GM12878 (cell line): ENCODE data around the gene ASIC4. TPM values are rescaled to one million over a fixed set of nuclear protein-coding genes. Genes with fewer than 3 reads are reported as not detected.

Source experiments
- ATAC-seq: fragments of 200-7000 bp; cut with Tn5 transposase; 3 replicates; pipeline ENCODE4 v1.9.1; 2020; ENCODE audit warnings: mild to moderate bottlenecking, moderate library complexity
- BruUV-seq: library from RNA; stranded (reverse); fragments of 400-500 nt; replicated peaks from 2 replicates; lab custom pipeline; 2021; lab: Mats Ljungman, UMichigan
- CTCF ChIA-PET: fragments of 300-600 bp; sonication (Branson Sonifier 250); formaldehyde crosslinking; extraction: SDS; loops from one replicate; lab custom pipeline; 2021; ENCODE audit warnings: inconsistent platforms; lab: Yijun Ruan, JAX
- POLR2A ChIA-PET: fragments of 350-600 bp; formaldehyde crosslinking; extraction: SDS; loops from one replicate; lab custom pipeline; 2021; ENCODE audit warnings: inconsistent platforms; lab: Charles Lee
- RAD21 ChIA-PET: fragments of 300-600 bp; sonication (Branson Sonifier 250); formaldehyde crosslinking; loops from one replicate; lab custom pipeline; 2023; ENCODE audit warnings: antibody characterized with exemption; ENCODE audit not compliant: unreplicated experiment; lab: Charles Lee
- SMC1A ChIA-PET: fragments of 300-600 bp; sonication (Branson Sonifier 250); formaldehyde crosslinking; loops from one replicate; lab custom pipeline; 2023; ENCODE audit not compliant: unreplicated experiment, uncharacterized antibody; lab: Charles Lee
- DNase-seq: peaks from one replicate; pipeline ENCODE4 v3.0.0-alpha.2; 2011; ENCODE audit warnings: low read depth, low spot score
- FAIRE-seq: peaks from 3 replicates; lab custom pipeline; 2011; peaks lifted over from hg19 to GRCh38; lab: Jason Lieb, UNC
- H2AFZ ChIP-seq: 2 replicates; pipeline ENCODE4 v1.6.0; 2011; ENCODE audit warnings: low read depth, low read length, control low read depth; ENCODE audit not compliant: control insufficient read depth
- H3K27ac ChIP-seq: 2 replicates; pipeline ENCODE4 v1.5.1; 2011; ENCODE audit warnings: control low read depth; ENCODE audit not compliant: control insufficient read depth, insufficient read depth
- H3K27me3 ChIP-seq, 2 experiments: replicated peaks in 1 of 2; 2 replicates each; pipeline versions ENCODE4 v1.6.0 to v1.6.1; 2011; ENCODE audit warnings: low read length in 1 of 2; ENCODE audit not compliant: control insufficient read depth in 2 of 2, insufficient read depth in 2 of 2
- H3K36me3 ChIP-seq, 2 experiments: 2 replicates each; pipeline ENCODE4 v1.5.1; 2011; ENCODE audit warnings: low read length in 1 of 2; ENCODE audit not compliant: control insufficient read depth in 2 of 2, insufficient read depth in 2 of 2
- H3K4me1 ChIP-seq: 2 replicates; pipeline ENCODE4 v1.6.1; 2011; ENCODE audit warnings: mild to moderate bottlenecking, low read length, moderate library complexity, mixed read lengths; ENCODE audit not compliant: control insufficient read depth, insufficient read depth
- H3K4me2 ChIP-seq: 2 replicates; pipeline ENCODE4 v1.6.0; 2011; ENCODE audit warnings: control low read depth; ENCODE audit not compliant: control insufficient read depth, insufficient read depth
- H3K4me3 ChIP-seq: fragments of 200-600 bp; sonication (generic); 2 replicates; pipeline ENCODE4 v1.5.1; 2016
- H3K79me2 ChIP-seq: 2 replicates; pipeline ENCODE4 v1.6.0; 2011; ENCODE audit warnings: low read length; ENCODE audit not compliant: control insufficient read depth, insufficient read depth
- H3K9ac ChIP-seq: 2 replicates; pipeline ENCODE4 v1.8.0; 2011; ENCODE audit warnings: low read length, control low read depth, mixed read lengths; ENCODE audit not compliant: control insufficient read depth, insufficient read depth
- H3K9me3 ChIP-seq: replicated peaks from 3 replicates; pipeline ENCODE4 v1.5.1; 2011; ENCODE audit warnings: mild to moderate bottlenecking, low read length; ENCODE audit not compliant: control insufficient read depth, insufficient read depth
- H4K20me1 ChIP-seq: 2 replicates; pipeline ENCODE4 v1.6.0; 2011; ENCODE audit not compliant: control insufficient read depth, insufficient read depth
- CEBPB ChIP-seq, 2 experiments: fragments of 150-350 bp in 1 of 2; IDR thresholded peaks; 2 replicates each; pipeline ENCODE4 v1.6.1; 2012 to 2014; ENCODE audit warnings: low read depth in 2 of 2, low read length in 2 of 2, borderline replicate concordance in 1 of 2, inconsistent platforms in 1 of 2
- HCFC1 ChIP-seq: fragments of 150-350 bp; IDR thresholded peaks from 2 replicates; pipeline ENCODE4 v1.6.1; 2014; ENCODE audit warnings: low read length
- HDAC2 ChIP-seq: fragments of 200-600 bp; sonication (generic); IDR thresholded peaks from 2 replicates; pipeline ENCODE4 v1.6.1; 2017
- IRF4 ChIP-seq: IDR thresholded peaks from 2 replicates; pipeline ENCODE4 v1.6.1; 2011; ENCODE audit warnings: low read depth, low read length
- JUNB ChIP-seq: IDR thresholded peaks from 2 replicates; pipeline ENCODE4 v1.6.1; 2016; ENCODE audit warnings: antibody characterized with exemption, mild to moderate bottlenecking
- MYC ChIP-seq: IDR thresholded peaks from 2 replicates; pipeline ENCODE4 v1.6.1; 2011; ENCODE audit warnings: mild to moderate bottlenecking, low read length, moderate library complexity, inconsistent platforms; ENCODE audit not compliant: insufficient read depth, insufficient replicate concordance, insufficient read length, severe bottlenecking
- NR2C1 ChIP-seq: fragments of 450-650 bp; IDR thresholded peaks from 2 replicates; pipeline ENCODE4 v1.6.1; 2017; ENCODE audit warnings: antibody characterized with exemption, mild to moderate bottlenecking, moderate library complexity
- POLR2AphosphoS5 ChIP-seq: IDR thresholded peaks from 2 replicates; pipeline ENCODE4 v1.6.1; 2011; ENCODE audit warnings: mild to moderate bottlenecking, low read length, inconsistent platforms
- RB1 ChIP-seq: fragments of 450-650 bp; formaldehyde crosslinking; IDR thresholded peaks from 2 replicates; pipeline ENCODE4 v1.6.1; 2017; ENCODE audit warnings: mild to moderate bottlenecking, borderline replicate concordance
- RBBP5 ChIP-seq: fragments of 200-600 bp; sonication (generic); conservative IDR thresholded peaks from 2 replicates; pipeline ENCODE4 v1.6.1; 2016
- SPI1 ChIP-seq: IDR thresholded peaks from 2 replicates; pipeline ENCODE4 v1.6.1; 2011; ENCODE audit warnings: low read depth, mild to moderate bottlenecking, low read length, moderate library complexity, borderline replicate concordance; ENCODE audit not compliant: insufficient read depth
- SUZ12 ChIP-seq: fragments of 200-600 bp; sonication (generic); IDR thresholded peaks from one replicate; pipeline ENCODE4 v1.6.1; 2018; ENCODE audit warnings: antibody characterized with exemption, mild to moderate bottlenecking; ENCODE audit not compliant: unreplicated experiment
- WRNIP1 ChIP-seq: IDR thresholded peaks from 2 replicates; pipeline ENCODE4 v1.6.1; 2011; ENCODE audit warnings: low read depth, low read length, improper control_type of control experiment, borderline replicate concordance
- YY1 ChIP-seq: IDR thresholded peaks from 2 replicates; pipeline ENCODE4 v1.6.1; 2011; ENCODE audit warnings: low read depth, mild to moderate bottlenecking, low read length
- ZNF24 ChIP-seq: fragments of 450-650 bp; IDR thresholded peaks from 2 replicates; pipeline ENCODE4 v1.6.1; 2017; ENCODE audit warnings: antibody characterized with exemption, mild to moderate bottlenecking
- WGBS: methylation state at CpG from one replicate; pipeline ENCODE4 v1.1.6; 2016; ENCODE audit warnings: low lambda C conversion rate; ENCODE audit not compliant: insufficient replicate concordance, insufficient coverage; ENCODE audit errors: missing lambda C conversion rate; 5-methylcytosine and 5-hydroxymethylcytosine counted together
- in situ Hi-C: fragments of 300-500 bp; cut with MboI; formaldehyde crosslinking; loops from 9 replicates; pipeline ENCODE4 v1.14.3; 2018; ENCODE audit warnings: mixed read lengths
- intact Hi-C: fragments of 100-400 bp; cut with micrococcal nuclease; formaldehyde crosslinking; loops from one replicate; pipeline ENCODE4 v1.14.2; 2022; ENCODE audit not compliant: unreplicated experiment
- polyA plus RNA-seq, 11 experiments: library from polyadenylated mRNA; depleted of rRNA in 4 of 11; unstranded in 6 of 11; stranded (reverse) in 5 of 11; fragments of >200 nt; fragmentation: Nextera tagmentation in 4 of 11; fragmentation: Illumina TruSeq in 1 of 11; extraction: Ambion mirVana in 4 of 11; extraction: Trizol in 1 of 11; gene quantifications; 1 replicate in 1 of 11; 2 replicates in 10 of 11; pipeline versions ENCODE4 v1.2.1 to v1.2.3, GENCODE V29; 2011 to 2016; ENCODE audit warnings: inconsistent platforms in 2 of 11, missing spikeins in 2 of 11, low read depth in 1 of 11
- total RNA-seq, 4 experiments: library from RNA; depleted of rRNA in 3 of 4; stranded (reverse); fragments of >200 nt in 3 of 4; fragmentation: Illumina TruSeq in 1 of 4; extraction: Trizol in 1 of 4; gene quantifications; 2 replicates each; pipeline versions ENCODE4 v1.2.1 to v1.2.3, GENCODE V29; 2013 to 2021
- TF ChIP-seq, protein P1 (sequence below): fragments of 450-650 bp; IDR thresholded peaks from 2 replicates; pipeline ENCODE4 v1.6.1; 2017; ENCODE audit warnings: antibody characterized with exemption, mild to moderate bottlenecking, moderate library complexity
- TF ChIP-seq, protein P2 (sequence below), 3 experiments: IDR thresholded peaks in 2 of 3; conservative IDR thresholded peaks in 1 of 3; 2 replicates each; pipeline ENCODE4 v1.5.1; 2011; ENCODE audit warnings: low read depth in 3 of 3, low read length in 3 of 3, mild to moderate bottlenecking in 3 of 3, control low read depth in 2 of 3, moderate library complexity in 2 of 3, inconsistent platforms in 1 of 3, mixed read lengths in 1 of 3; ENCODE audit not compliant: control insufficient read depth in 2 of 3, insufficient read depth in 1 of 3; ENCODE audit errors: extremely low read depth in 1 of 3
- TF ChIP-seq, protein P3 (sequence below): fragments of 450-650 bp; IDR thresholded peaks from 2 replicates; pipeline ENCODE4 v1.6.1; 2017; ENCODE audit warnings: mild to moderate bottlenecking, low read depth, inconsistent platforms; ENCODE audit not compliant: poor library complexity, severe bottlenecking

ASIC4 gene
- total and polyA plus RNA-seq, 10 of the 15 experiments (the other 5 are each of a cell fraction or from before 2014, with no cell fraction given) = 0.01 TPM; not detected in 9

DNA sequence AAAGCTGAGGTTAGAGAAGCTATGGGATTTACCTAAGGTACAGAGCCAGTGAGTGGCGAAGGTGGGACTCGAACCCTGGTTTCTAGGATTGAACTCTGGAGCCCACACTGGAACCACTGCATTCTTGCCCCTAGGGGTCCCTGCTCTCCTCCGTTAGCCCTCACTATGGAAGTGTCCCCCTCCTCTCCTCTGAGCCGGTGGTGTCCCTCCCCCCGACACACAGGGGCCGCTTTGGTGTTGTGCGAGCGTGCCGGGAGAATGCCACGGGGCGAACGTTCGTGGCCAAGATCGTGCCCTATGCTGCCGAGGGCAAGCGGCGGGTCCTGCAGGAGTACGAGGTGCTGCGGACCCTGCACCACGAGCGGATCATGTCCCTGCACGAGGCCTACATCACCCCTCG is 24.1 kb upstream of the ASIC4 start:
- ATAC-seq (no peak), FAIRE-seq (no peak), DNase-seq (no peak)
- RAD21 ChIA-PET = no interaction called here
- H3K79me2 ChIP-seq = no peaks in the 10 kb centered on the region
- SMC1A ChIA-PET = no interaction called here
- no TSS peak for BruUV-seq
- TF ChIP-seq POLR2AphosphoS5 (no peak), RBBP5 (no peak), CEBPB (IDR thresholded peaks at IDR 0.05; ENCODE audit: borderline replicate concordance in 1 of 2, low read depth in 2 of 2, low read length in 2 of 2) (no peak), YY1 (no peak), ZNF24 (no peak), IRF4 (no peak), HCFC1 (no peak), HDAC2 (no peak), SPI1 (no peak), WRNIP1 (no peak), JUNB (no peak), MYC (no peak), SUZ12 (no peak), RB1 (no peak), NR2C1 (no peak)
- TF ChIP-seq, protein P1, sequence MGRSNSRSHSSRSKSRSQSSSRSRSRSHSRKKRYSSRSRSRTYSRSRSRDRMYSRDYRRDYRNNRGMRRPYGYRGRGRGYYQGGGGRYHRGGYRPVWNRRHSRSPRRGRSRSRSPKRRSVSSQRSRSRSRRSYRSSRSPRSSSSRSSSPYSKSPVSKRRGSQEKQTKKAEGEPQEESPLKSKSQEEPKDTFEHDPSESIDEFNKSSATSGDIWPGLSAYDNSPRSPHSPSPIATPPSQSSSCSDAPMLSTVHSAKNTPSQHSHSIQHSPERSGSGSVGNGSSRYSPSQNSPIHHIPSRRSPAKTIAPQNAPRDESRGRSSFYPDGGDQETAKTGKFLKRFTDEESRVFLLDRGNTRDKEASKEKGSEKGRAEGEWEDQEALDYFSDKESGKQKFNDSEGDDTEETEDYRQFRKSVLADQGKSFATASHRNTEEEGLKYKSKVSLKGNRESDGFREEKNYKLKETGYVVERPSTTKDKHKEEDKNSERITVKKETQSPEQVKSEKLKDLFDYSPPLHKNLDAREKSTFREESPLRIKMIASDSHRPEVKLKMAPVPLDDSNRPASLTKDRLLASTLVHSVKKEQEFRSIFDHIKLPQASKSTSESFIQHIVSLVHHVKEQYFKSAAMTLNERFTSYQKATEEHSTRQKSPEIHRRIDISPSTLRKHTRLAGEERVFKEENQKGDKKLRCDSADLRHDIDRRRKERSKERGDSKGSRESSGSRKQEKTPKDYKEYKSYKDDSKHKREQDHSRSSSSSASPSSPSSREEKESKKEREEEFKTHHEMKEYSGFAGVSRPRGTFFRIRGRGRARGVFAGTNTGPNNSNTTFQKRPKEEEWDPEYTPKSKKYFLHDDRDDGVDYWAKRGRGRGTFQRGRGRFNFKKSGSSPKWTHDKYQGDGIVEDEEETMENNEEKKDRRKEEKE = no peak
- TF ChIP-seq, protein P2, sequence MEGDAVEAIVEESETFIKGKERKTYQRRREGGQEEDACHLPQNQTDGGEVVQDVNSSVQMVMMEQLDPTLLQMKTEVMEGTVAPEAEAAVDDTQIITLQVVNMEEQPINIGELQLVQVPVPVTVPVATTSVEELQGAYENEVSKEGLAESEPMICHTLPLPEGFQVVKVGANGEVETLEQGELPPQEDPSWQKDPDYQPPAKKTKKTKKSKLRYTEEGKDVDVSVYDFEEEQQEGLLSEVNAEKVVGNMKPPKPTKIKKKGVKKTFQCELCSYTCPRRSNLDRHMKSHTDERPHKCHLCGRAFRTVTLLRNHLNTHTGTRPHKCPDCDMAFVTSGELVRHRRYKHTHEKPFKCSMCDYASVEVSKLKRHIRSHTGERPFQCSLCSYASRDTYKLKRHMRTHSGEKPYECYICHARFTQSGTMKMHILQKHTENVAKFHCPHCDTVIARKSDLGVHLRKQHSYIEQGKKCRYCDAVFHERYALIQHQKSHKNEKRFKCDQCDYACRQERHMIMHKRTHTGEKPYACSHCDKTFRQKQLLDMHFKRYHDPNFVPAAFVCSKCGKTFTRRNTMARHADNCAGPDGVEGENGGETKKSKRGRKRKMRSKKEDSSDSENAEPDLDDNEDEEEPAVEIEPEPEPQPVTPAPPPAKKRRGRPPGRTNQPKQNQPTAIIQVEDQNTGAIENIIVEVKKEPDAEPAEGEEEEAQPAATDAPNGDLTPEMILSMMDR (IDR thresholded peaks at IDR 0.05 in 2 of 3, conservative IDR thresholded peaks at IDR 0.05 in 1 of 3; ENCODE audit: control insufficient read depth in 2 of 3, extremely low read depth in 1 of 3, insufficient read depth in 1 of 3, low read depth in 3 of 3, low read length in 3 of 3) = no peak
- TF ChIP-seq, protein P3, sequence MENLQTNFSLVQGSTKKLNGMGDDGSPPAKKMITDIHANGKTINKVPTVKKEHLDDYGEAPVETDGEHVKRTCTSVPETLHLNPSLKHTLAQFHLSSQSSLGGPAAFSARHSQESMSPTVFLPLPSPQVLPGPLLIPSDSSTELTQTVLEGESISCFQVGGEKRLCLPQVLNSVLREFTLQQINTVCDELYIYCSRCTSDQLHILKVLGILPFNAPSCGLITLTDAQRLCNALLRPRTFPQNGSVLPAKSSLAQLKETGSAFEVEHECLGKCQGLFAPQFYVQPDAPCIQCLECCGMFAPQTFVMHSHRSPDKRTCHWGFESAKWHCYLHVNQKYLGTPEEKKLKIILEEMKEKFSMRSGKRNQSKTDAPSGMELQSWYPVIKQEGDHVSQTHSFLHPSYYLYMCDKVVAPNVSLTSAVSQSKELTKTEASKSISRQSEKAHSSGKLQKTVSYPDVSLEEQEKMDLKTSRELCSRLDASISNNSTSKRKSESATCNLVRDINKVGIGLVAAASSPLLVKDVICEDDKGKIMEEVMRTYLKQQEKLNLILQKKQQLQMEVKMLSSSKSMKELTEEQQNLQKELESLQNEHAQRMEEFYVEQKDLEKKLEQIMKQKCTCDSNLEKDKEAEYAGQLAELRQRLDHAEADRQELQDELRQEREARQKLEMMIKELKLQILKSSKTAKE = no peak
- H3K36me3 ChIP-seq = no peaks in the 10 kb centered on the region
- no peak overlapping the region for H3K9ac ChIP-seq
- no peaks in the 10 kb centered on the region for H4K20me1 ChIP-seq
- no peak overlapping the region for H2AFZ ChIP-seq
- H3K27me3 ChIP-seq = peaks cover 7 to 20% of the 10 kb centered on the region in 2 experiments
- intact Hi-C loops = no loop called here
- 53% methylated on average over 23 of the region's 23 CpGs for WGBS
- CTCF ChIA-PET = interaction anchor here (11.4 kb wide), 1 partner anchor 38 kb away, joined by 224 read pairs; no protein-coding TSS in a partner anchor
- H3K9me3 ChIP-seq = no peaks in the 10 kb centered on the region
- H3K4me3 ChIP-seq = no peak overlapping the region
- no peaks in the 10 kb centered on the region for H3K4me1 ChIP-seq
- H3K4me2 ChIP-seq = no peak overlapping the region
- POLR2A ChIA-PET = no interaction called here
- no peak overlapping the region for H3K27ac ChIP-seq
- in situ Hi-C loops = no loop called here
